NT2/D1 (cell line): ENCODE data around the gene SFTPA2.

Experiments
- SUZ12 ChIP-seq: IDR thresholded peaks from 2 replicates; pipeline ENCODE4 v1.6.1; 2011; ENCODE audit not compliant: insufficient read length, insufficient read depth; ENCODE audit errors: extremely low read depth
- YY1 ChIP-seq: IDR thresholded peaks from 2 replicates; pipeline ENCODE4 v1.6.1; 2011; ENCODE audit not compliant: insufficient read length, insufficient read depth
- ZNF274 ChIP-seq: IDR thresholded peaks from 2 replicates; pipeline ENCODE4 v1.6.1; 2011; ENCODE audit warnings: mild to moderate bottlenecking, low read depth, low read length

DNA sequence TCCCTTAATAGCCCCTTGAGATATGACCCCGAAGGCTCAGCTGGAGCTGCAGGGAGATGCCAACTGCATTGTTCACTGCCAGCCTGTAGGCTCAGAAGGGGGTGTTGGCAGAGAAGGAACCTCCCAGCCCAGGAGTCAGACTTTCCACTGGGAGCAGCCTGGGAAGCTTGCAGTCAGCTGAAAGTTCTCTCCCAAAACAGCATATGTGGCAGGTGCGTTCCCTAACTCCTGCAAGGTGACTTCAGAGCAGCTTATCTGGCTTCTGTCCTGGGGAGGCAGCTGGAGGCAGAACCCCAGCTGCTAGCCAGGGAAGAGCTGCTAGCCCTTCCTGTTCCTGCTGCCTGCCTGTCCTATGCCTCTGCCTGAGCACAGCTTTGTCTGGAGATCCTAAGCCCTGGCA, 8.1 kb downstream of the SFTPA2 start:
- no peak for TF ChIP-seq ZNF274
- TF ChIP-seq YY1, result no peak
- TF ChIP-seq SUZ12, result no peak
